Measurements from ENCODE around the gene UBAP1.
"Not testable (repeated sequence)": the region's sequence is repeated elsewhere in the genome, so short reads cannot be mapped to it uniquely, and the experiment has no call there.

The UBAP1 gene

DNA sequence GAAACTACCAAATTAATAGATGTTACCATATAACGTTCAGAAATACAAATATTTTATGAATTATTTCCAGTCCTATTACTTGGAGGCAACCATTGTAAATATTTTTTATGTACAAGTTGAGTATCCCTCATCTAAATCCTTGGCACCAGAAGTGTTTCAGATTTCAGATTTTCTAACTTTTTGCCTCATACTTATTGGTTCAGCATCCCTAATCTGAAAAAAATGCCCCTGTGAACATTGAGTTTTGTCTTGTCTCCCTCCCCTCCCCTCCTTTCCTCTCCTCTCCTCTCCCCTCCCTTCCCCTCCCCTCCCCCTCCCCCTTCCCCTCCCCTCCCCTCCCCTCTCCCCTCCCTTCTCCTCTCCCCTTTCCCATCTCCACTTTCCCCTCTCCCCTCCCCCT lies 40.6 kb downstream of the UBAP1 start:
- Histone ChIP-seq H3K4me1 (ENCODE audit: insufficient read depth, low read length) (no peaks in the 10 kb centered on the region), H3K36me3 (ENCODE audit: insufficient read depth, low read length) (peaks cover 8% of the 10 kb centered on the region), H3K4me3 (ENCODE audit: low read length) (no peak overlapping the region), H2AFZ (ENCODE audit: low read depth, low read length) (no peak overlapping the region), H3K9me3 (ENCODE audit: low read length) (no peaks in the 10 kb centered on the region), H3K27me3 (ENCODE audit: insufficient read depth, low read length) (no peaks in the 10 kb centered on the region)

- Histone ChIP-seq H3K4me3 (ENCODE audit: low read length) (no peak overlapping the region), H3K9me3 (ENCODE audit: low read length) (no peaks in the 10 kb centered on the region), H3K36me3 (ENCODE audit: insufficient read depth, low read length) (peaks cover 8% of the 10 kb centered on the region), H2AFZ (ENCODE audit: low read depth, low read length) (no peak overlapping the region), H3K4me1 (ENCODE audit: insufficient read depth, low read length) (no peaks in the 10 kb centered on the region), H3K27me3 (ENCODE audit: insufficient read depth, low read length) (no peaks in the 10 kb centered on the region)
Observed at GRCh38 chr9:34220218-34220617, 41.4 kb downstream of the UBAP1 start.

- peaks cover 8% of the 10 kb centered on the region for H3K36me3 ChIP-seq (ENCODE audit: insufficient read depth, low read length)
- H3K9me3 ChIP-seq (ENCODE audit: low read length), result no peaks in the 10 kb centered on the region
- H3K27me3 ChIP-seq (ENCODE audit: insufficient read depth, low read length), result no peaks in the 10 kb centered on the region
- no peaks in the 10 kb centered on the region for H3K4me1 ChIP-seq (ENCODE audit: insufficient read depth, low read length)
- no peak overlapping the region for H3K4me3 ChIP-seq (ENCODE audit: low read length)
- H2AFZ ChIP-seq (ENCODE audit: low read depth, low read length), result no peak overlapping the region
Observed at GRCh38 chr9:34224349-34224748, 45.5 kb downstream of the UBAP1 start.

DNA sequence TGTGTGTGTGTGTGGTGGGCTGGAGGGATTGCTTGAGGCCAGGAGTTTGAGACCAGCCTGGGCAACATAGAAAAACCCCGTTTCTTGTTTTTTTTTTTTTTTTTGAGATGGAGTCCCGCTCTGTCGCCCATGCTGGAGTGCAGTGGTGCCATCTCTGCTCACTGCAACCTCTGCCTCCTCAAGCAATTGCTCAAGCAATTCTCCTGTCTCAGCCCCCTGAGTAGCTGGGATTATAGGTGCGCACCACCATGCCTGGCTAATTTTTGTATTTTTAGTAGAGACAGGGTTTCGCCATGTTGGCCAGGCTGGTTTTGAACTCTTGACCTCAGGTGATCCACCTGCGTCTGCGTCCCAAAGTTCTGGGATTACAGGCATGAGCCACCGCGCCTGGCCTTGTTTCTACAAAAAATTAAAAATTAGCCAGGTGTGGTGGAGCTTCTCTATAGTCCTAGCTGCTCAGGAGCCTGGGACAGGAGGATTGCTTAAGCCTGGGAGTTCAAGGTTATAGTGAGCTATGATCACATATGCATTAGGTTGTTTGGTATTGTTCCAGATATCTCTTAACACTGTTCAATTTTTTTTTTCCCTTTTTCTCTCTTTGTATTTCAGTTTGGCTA lies 47.4 kb downstream of the UBAP1 start:
- H3K4me1 ChIP-seq (ENCODE audit: insufficient read depth, low read length); H3K27me3 ChIP-seq (ENCODE audit: insufficient read depth, low read length); H3K4me3 ChIP-seq (ENCODE audit: low read length); H3K36me3 ChIP-seq (ENCODE audit: insufficient read depth, low read length); H3K9me3 ChIP-seq (ENCODE audit: low read length); H2AFZ ChIP-seq (ENCODE audit: low read depth, low read length): not testable (repeated sequence)

- Histone ChIP-seq H3K4me1 (ENCODE audit: insufficient read depth, low read length) (no peaks in the 10 kb centered on the region), H3K36me3 (ENCODE audit: insufficient read depth, low read length) (peaks cover 6% of the 10 kb centered on the region), H3K4me3 (ENCODE audit: low read length) (no peak overlapping the region), H3K9me3 (ENCODE audit: low read length) (no peaks in the 10 kb centered on the region), H2AFZ (ENCODE audit: low read depth, low read length) (no peak overlapping the region), H3K27me3 (ENCODE audit: insufficient read depth, low read length) (no peaks in the 10 kb centered on the region)
Observed at GRCh38 chr9:34227445-34227844, 48.6 kb downstream of the UBAP1 start.

GRCh38 chr9:34230556-34230955 lies 51.7 kb downstream of the UBAP1 start:
- Histone ChIP-seq H3K9me3 (ENCODE audit: low read length) (no peaks in the 10 kb centered on the region), H3K36me3 (ENCODE audit: insufficient read depth, low read length) (peaks cover 11% of the 10 kb centered on the region), H3K27me3 (ENCODE audit: insufficient read depth, low read length) (no peaks in the 10 kb centered on the region), H3K4me3 (ENCODE audit: low read length) (no peak overlapping the region), H2AFZ (ENCODE audit: low read depth, low read length) (no peak overlapping the region), H3K4me1 (ENCODE audit: insufficient read depth, low read length) (no peaks in the 10 kb centered on the region)

- H3K27me3 ChIP-seq (ENCODE audit: insufficient read depth, low read length), result no peaks in the 10 kb centered on the region
- no peak overlapping the region for H3K4me3 ChIP-seq (ENCODE audit: low read length)
- no peak overlapping the region for H2AFZ ChIP-seq (ENCODE audit: low read depth, low read length)
- H3K4me1 ChIP-seq (ENCODE audit: insufficient read depth, low read length), result no peaks in the 10 kb centered on the region
- H3K36me3 ChIP-seq (ENCODE audit: insufficient read depth, low read length), result peaks cover 24% of the 10 kb centered on the region
- H3K9me3 ChIP-seq (ENCODE audit: low read length), result no peaks in the 10 kb centered on the region
Observed at GRCh38 chr9:34232201-34232600, 53.4 kb downstream of the UBAP1 start.

- no peak overlapping the region for H3K4me3 ChIP-seq (ENCODE audit: low read length)
Observed at GRCh38 chr9:34233672-34234071, 54.8 kb downstream of the UBAP1 start.

DNA sequence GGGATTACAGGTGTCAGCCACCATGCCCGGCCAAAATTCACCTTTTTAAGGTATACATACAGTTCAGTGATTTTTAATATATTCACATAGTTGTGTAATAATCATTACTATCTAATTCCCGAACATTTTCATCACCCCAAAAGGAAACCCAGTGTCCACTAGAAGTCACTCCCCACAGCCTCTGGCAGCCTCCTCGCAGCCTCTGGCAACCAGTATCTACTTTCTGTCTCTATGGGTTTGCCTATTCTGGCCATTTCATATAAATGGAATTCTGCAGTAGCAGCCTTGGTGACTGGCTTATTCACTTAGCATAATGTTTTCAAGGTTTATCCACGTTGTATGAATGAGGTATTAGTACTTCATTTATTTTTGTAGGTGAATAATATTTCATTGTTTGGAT lies 59.0 kb downstream of the UBAP1 start:
- peaks cover 55% of the 10 kb centered on the region for H3K36me3 ChIP-seq (ENCODE audit: insufficient read depth, low read length)
- no peak overlapping the region for H3K4me3 ChIP-seq (ENCODE audit: low read length)

More at GRCh38 chr9:34233672-34234071, 54.8 kb downstream of the UBAP1 start:
- Histone ChIP-seq H2AFZ (ENCODE audit: low read depth, low read length) (no peak overlapping the region), H3K36me3 (ENCODE audit: insufficient read depth, low read length) (peaks cover 36% of the 10 kb centered on the region), H3K9me3 (ENCODE audit: low read length) (no peaks in the 10 kb centered on the region), H3K4me1 (ENCODE audit: insufficient read depth, low read length) (no peaks in the 10 kb centered on the region), H3K27me3 (ENCODE audit: insufficient read depth, low read length) (no peaks in the 10 kb centered on the region)

GRCh38 chr9:34240006-34240405 lies 61.2 kb downstream of the UBAP1 start:
- peaks cover 58% of the 10 kb centered on the region for H3K36me3 ChIP-seq (ENCODE audit: insufficient read depth, low read length)
- H2AFZ ChIP-seq (ENCODE audit: low read depth, low read length), result no peak overlapping the region
- no peak overlapping the region for H3K4me3 ChIP-seq (ENCODE audit: low read length)

More for the DNA sequence above, 59.0 kb downstream of the UBAP1 start:
- no peak overlapping the region for H2AFZ ChIP-seq (ENCODE audit: low read depth, low read length)
- no peaks in the 10 kb centered on the region for H3K4me1 ChIP-seq (ENCODE audit: insufficient read depth, low read length)
- no peaks in the 10 kb centered on the region for H3K27me3 ChIP-seq (ENCODE audit: insufficient read depth, low read length)
- H3K9me3 ChIP-seq (ENCODE audit: low read length), result no peaks in the 10 kb centered on the region

GRCh38 chr9:34242830-34243229 lies 64.0 kb downstream of the UBAP1 start:
- Histone ChIP-seq H3K4me1 (ENCODE audit: insufficient read depth, low read length) (no peaks in the 10 kb centered on the region), H3K36me3 (ENCODE audit: insufficient read depth, low read length) (peaks cover 50% of the 10 kb centered on the region), H3K27me3 (ENCODE audit: insufficient read depth, low read length) (no peaks in the 10 kb centered on the region), H3K4me3 (ENCODE audit: low read length) (no peak overlapping the region), H3K9me3 (ENCODE audit: low read length) (no peaks in the 10 kb centered on the region), H2AFZ (ENCODE audit: low read depth, low read length) (no peak overlapping the region)

More at GRCh38 chr9:34240006-34240405, 61.2 kb downstream of the UBAP1 start:
- no peaks in the 10 kb centered on the region for H3K4me1 ChIP-seq (ENCODE audit: insufficient read depth, low read length)
- no peaks in the 10 kb centered on the region for H3K27me3 ChIP-seq (ENCODE audit: insufficient read depth, low read length)
- H3K9me3 ChIP-seq (ENCODE audit: low read length), result no peaks in the 10 kb centered on the region

GRCh38 chr9:34245212-34245611 lies 66.4 kb downstream of the UBAP1 start:
- peaks cover 59% of the 10 kb centered on the region for H3K36me3 ChIP-seq (ENCODE audit: insufficient read depth, low read length)
- H3K4me3 ChIP-seq (ENCODE audit: low read length); H3K9me3 ChIP-seq (ENCODE audit: low read length); H3K27me3 ChIP-seq (ENCODE audit: insufficient read depth, low read length); H3K4me1 ChIP-seq (ENCODE audit: insufficient read depth, low read length); H2AFZ ChIP-seq (ENCODE audit: low read depth, low read length): not testable (repeated sequence)

GRCh38 chr9:34246453-34246852 lies 67.6 kb downstream of the UBAP1 start:
- Histone ChIP-seq H3K4me3 (ENCODE audit: low read length) (no peak overlapping the region), H3K9me3 (ENCODE audit: low read length) (no peaks in the 10 kb centered on the region), H3K36me3 (ENCODE audit: insufficient read depth, low read length) (peaks cover 64% of the 10 kb centered on the region), H2AFZ (ENCODE audit: low read depth, low read length) (no peak overlapping the region), H3K4me1 (ENCODE audit: insufficient read depth, low read length) (no peaks in the 10 kb centered on the region), H3K27me3 (ENCODE audit: insufficient read depth, low read length) (no peaks in the 10 kb centered on the region)

DNA sequence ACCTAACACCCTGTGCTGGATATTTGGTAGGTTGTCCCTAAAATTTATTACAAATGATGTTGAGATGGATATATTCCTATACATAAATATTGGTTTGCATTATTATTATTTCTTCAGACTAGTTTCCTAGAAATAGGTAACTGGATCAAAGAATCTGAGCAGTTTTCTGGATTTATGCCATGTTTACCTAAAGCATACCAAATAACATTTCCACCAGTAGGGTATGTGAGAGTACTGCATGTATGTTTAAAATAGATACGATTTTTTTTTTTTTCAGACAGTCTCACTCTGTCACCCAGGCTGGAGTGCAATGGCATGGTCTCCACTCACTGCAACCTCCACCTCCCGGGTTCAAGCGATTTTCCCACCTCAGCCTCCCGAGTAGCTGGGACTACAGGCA lies 68.9 kb downstream of the UBAP1 start:
- not testable (repeated sequence) for H3K4me3 ChIP-seq (ENCODE audit: low read length); H3K9me3 ChIP-seq (ENCODE audit: low read length); H3K27me3 ChIP-seq (ENCODE audit: insufficient read depth, low read length); H2AFZ ChIP-seq (ENCODE audit: low read depth, low read length); H3K4me1 ChIP-seq (ENCODE audit: insufficient read depth, low read length)
- H3K36me3 ChIP-seq (ENCODE audit: insufficient read depth, low read length), result peaks cover 61% of the 10 kb centered on the region

Measured in neuron (in vitro differentiated cells).